ENCODE results near the gene PPP3R2. TPM values are rescaled to one million over a fixed set of nuclear protein-coding genes. Genes with fewer than 3 reads are reported as not detected.

Gene PPP3R2
- total and polyA plus RNA-seq, 3 donors from 2014 or later, result 18.0 to 241 (median 22.8) TPM

GRCh38 chr9:101635473-101635872 lies 40.7 kb upstream of the PPP3R2 start:
- H3K27ac ChIP-seq, result no peak overlapping the region
- no peak overlapping the region for H3K4me3 ChIP-seq
- no peaks in the 10 kb centered on the region for H3K9me3 ChIP-seq
- no peaks in the 10 kb centered on the region for H3K27me3 ChIP-seq
- no peaks in the 10 kb centered on the region for H3K4me1 ChIP-seq
- H3K36me3 ChIP-seq (ENCODE audit: low read depth, missing control alignments), result no peaks in the 10 kb centered on the region
- WGBS, 2 donors, result 79 to 95% methylated on average over 1 of the region's 1 CpG
- intact Hi-C loops (cut with DNase I; ENCODE audit: low total_unique reads), result no loop called here
- DNase-seq, result no peak
- TF ChIP-seq POLR2A (IDR thresholded peaks at IDR 0.05), result no peak
- no peak for TF ChIP-seq CTCF (IDR thresholded peaks at IDR 0.05)

GRCh38 chr9:101634741-101635409 lies 40.1 kb upstream of the PPP3R2 start:
- intact Hi-C loops (cut with DNase I; ENCODE audit: low total_unique reads), result no loop called here
- H3K4me3 ChIP-seq, result no peak overlapping the region
- 81 to 82% methylated on average over 4 of the region's 4 CpGs for WGBS, 2 donors
- H3K9me3 ChIP-seq, result no peaks in the 10 kb centered on the region
- DNase-seq, result no peak
- H3K36me3 ChIP-seq (ENCODE audit: low read depth, missing control alignments), result no peaks in the 10 kb centered on the region
- H3K4me1 ChIP-seq, result no peaks in the 10 kb centered on the region
- no peaks in the 10 kb centered on the region for H3K27me3 ChIP-seq
- TF ChIP-seq CTCF (IDR thresholded peaks at IDR 0.05) (no peak), POLR2A (IDR thresholded peaks at IDR 0.05) (no peak)
- no peak overlapping the region for H3K27ac ChIP-seq

- Histone ChIP-seq H3K4me1 (no peaks in the 10 kb centered on the region), H3K9me3 (no peaks in the 10 kb centered on the region), H3K27me3 (no peaks in the 10 kb centered on the region), H3K27ac (no peak overlapping the region), H3K36me3 (ENCODE audit: low read depth, missing control alignments) (no peaks in the 10 kb centered on the region), H3K4me3 (no peak overlapping the region)
- intact Hi-C loops (cut with DNase I; ENCODE audit: low total_unique reads), result no loop called here
- WGBS, 2 donors, result 94 to 97% methylated on average over 1 of the region's 1 CpG
- TF ChIP-seq CTCF (IDR thresholded peaks at IDR 0.05) (no peak), POLR2A (IDR thresholded peaks at IDR 0.05) (no peak)
- DNase-seq, result no peak
Measured at GRCh38 chr9:101632611-101633010, 37.8 kb upstream of the PPP3R2 start.

- intact Hi-C loops (cut with DNase I; ENCODE audit: low total_unique reads), result no loop called here
- Histone ChIP-seq H3K4me1 (no peaks in the 10 kb centered on the region), H3K9me3 (no peaks in the 10 kb centered on the region), H3K27me3 (no peaks in the 10 kb centered on the region), H3K36me3 (ENCODE audit: low read depth, missing control alignments) (no peaks in the 10 kb centered on the region), H3K4me3 (no peak overlapping the region), H3K27ac (no peak overlapping the region)
- TF ChIP-seq POLR2A (IDR thresholded peaks at IDR 0.05) (no peak), CTCF (IDR thresholded peaks at IDR 0.05) (no peak)
- no peak for DNase-seq
- 50 to 56% methylated on average over 2 of the region's 2 CpGs for WGBS, 2 donors
Measured at GRCh38 chr9:101631892-101632291, 37.1 kb upstream of the PPP3R2 start.

- Histone ChIP-seq H3K4me1 (no peaks in the 10 kb centered on the region), H3K4me3 (no peak overlapping the region), H3K9me3 (no peaks in the 10 kb centered on the region), H3K27me3 (no peaks in the 10 kb centered on the region), H3K36me3 (ENCODE audit: low read depth, missing control alignments) (no peaks in the 10 kb centered on the region), H3K27ac (no peak overlapping the region)
- TF ChIP-seq POLR2A (IDR thresholded peaks at IDR 0.05) (no peak), CTCF (IDR thresholded peaks at IDR 0.05) (no peak)
- intact Hi-C loops (cut with DNase I; ENCODE audit: low total_unique reads), result no loop called here
- whole genome bisulfite sequencing, 2 donors, result 80 to 84% methylated on average over 5 of the region's 5 CpGs
- no peak for DNase-seq
Measured at GRCh38 chr9:101629636-101630035, 34.9 kb upstream of the PPP3R2 start.
